HG03060 (cell line): ENCODE results near the gene TRIM44.
"Not testable (repeated sequence)": the region's sequence is repeated elsewhere in the genome, so short reads cannot be mapped to it uniquely, and the experiment has no call there.

Source experiments
- ATAC-seq: cut with Tn5 transposase; IDR thresholded peaks from one replicate; pipeline ENCODE4 v1.9.1; 2021; ENCODE audit warnings: low read depth, moderate number of reproducible peaks; ENCODE audit not compliant: unreplicated experiment

TRIM44 gene

GRCh38 chr11:35631891-35632290 is 30.7 kb upstream of the TRIM44 start:
- ATAC-seq = no peak

- no peak for ATAC-seq
These were observed 30.3 kb upstream of the TRIM44 start for GRCh38 chr11:35632301-35632700.

- ATAC-seq = no peak
These were observed 28.6 kb upstream of the TRIM44 start for GRCh38 chr11:35633827-35634423.

- ATAC-seq = no peak
These were observed 26.6 kb upstream of the TRIM44 start for GRCh38 chr11:35635933-35636332.

DNA sequence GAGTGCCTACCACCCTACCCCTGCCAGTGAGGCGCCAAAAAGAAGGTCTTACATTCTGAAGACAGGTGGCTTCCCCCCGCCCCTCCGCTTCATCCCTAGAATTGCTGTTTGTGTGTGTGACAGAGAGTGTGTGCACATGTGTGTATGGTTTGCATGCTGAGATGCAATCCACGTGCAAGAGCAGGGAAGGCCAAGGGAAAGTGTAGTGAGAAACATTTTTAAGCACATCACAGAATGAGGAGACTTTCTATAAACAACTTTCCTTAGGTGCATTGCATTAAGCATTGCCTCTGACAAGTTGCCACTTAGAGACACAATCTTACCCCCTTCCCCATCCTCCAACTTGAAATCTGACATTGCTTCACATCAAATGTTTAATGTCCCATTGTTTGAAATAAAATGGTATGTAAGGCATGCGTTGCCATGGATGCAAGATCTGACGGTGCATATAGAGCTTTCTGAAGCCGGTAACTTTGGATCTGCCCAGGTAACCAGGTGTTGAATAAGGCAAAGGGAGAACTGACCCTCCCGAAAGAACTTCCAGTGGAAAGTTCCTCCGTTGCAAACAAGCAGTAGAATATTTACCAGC is 22.9 kb upstream of the TRIM44 start:
- ATAC-seq = no peak

- ATAC-seq = no peak
These were observed 21.2 kb upstream of the TRIM44 start for GRCh38 chr11:35641171-35641897.

DNA sequence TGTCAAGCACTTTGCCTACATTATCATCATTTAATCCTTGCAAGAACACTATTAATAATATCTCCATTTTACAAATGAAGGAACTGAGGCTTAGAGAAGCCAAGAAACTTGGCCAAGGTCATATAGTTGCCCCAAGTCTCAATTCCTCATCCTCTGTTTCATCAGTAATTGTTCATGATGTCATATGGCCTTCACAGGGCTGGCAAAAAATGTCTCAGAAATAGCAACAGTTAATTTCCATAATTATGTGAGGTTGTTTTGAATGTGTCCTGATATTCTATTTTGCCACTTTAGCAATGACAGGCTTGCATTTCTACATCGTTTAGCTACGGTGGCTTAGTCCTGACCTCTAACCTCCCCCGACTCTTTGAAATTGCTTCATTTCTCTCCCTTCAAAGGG is 20.6 kb upstream of the TRIM44 start:
- ATAC-seq = no peak

- ATAC-seq = no peak
These were observed 15.0 kb upstream of the TRIM44 start for GRCh38 chr11:35647421-35648093.

DNA sequence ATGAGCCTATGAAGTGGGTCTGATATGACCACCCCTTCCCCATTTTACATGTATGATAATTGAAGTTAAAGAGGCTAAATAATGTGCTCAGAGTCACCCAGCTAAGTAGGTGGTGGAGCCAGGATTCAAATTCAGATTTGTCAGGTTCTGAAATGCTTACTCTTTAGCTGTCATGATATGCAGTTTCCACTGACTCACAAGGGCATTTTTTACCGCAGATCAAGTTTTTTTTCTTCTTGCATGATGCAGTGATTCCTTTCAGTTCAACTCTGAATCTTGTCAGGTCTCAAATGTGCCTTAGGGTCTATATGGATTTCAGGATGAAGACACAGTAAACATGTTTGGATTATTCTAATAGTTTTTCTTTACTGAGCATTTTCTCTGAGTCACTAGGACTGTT is 12.6 kb upstream of the TRIM44 start:
- ATAC-seq = no peak

DNA sequence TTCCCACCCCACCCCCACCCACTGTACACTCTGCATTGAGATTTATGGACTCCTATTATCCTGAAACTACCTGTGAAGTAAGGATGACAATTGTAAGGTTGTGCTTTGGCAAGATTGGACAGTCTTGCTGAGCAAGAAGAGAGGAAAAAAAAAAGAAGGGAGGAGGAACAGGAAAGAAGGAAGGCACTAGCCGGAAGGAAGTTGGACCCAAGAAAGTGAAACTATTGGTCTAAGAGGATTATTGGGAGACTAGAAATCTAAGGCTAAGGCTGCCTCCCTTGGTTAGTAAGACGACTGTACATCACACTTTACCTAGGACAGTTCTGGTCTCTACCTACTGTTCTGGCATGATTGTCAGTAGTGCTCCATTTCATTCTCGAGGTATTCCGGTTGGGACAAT is 12.1 kb upstream of the TRIM44 start:
- ATAC-seq = no peak

- no peak for ATAC-seq
These were observed 11.3 kb upstream of the TRIM44 start for GRCh38 chr11:35651263-35651662.

GRCh38 chr11:35652786-35653185 is 9.8 kb upstream of the TRIM44 start:
- ATAC-seq = not testable (repeated sequence)

- no peak for ATAC-seq
These were observed 7.9 kb upstream of the TRIM44 start for GRCh38 chr11:35654711-35655110.

DNA sequence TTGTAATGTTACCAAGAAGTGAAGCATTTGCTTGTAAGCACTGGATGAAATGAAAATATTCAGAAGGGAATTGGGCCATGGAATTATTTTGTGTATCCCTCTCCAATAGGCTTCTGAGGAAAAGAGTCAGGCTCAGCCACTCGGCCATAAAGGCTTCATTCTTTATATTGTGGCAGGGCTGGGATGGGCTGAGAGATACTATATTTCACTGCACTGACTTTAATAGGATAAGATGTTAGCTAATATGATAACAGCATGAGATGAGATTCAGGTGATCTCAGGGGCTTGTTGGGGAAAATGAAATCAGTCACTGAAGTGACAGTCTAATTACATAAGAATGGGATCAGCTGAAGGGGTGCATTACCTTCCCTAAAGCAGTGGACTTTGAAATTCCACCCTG is 7.3 kb upstream of the TRIM44 start:
- no peak for ATAC-seq

GRCh38 chr11:35655856-35656255 is 6.7 kb upstream of the TRIM44 start:
- ATAC-seq = no peak

DNA sequence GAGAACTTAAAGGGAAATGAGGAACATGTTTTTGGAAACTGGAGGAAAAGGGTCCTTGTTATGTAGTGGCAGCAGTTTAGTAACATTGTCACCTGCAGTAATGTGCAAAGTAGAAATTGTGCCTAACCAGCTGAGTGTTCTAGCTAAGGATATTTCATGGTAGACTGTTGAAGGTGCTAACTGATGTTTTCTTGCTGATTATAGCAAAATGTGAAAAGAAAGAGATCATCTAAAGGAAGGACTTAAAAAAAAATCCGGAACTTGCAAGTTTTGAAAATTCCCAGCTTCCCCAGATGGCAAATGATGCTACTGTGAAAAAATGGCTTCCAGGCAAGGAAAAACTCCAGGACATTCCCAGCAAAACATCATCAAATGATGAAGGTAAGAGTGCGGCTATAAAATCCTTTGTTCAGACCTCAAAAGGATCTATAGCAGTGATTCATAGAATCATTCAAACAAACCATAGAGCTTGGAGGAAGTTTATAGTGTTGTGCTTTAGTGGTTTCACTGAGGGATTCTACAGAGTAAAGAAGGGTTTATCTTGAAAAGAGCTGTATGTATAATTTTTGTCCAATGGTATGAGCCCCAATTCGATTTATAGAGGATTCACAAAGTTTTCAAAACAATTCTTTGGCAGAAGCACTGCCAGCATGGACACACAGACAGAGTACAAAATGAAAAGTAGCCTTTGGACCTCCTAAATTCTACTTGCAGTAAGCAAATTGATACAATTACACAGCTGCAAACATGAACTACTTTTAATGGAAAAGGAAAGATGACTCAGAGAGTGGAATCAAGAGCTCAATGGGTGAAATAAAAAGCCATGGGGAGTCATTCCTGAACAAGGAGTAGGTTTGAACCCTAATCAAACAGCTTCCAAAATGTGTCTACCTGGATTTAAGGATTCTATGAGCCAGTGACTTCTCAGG is 4.3 kb upstream of the TRIM44 start:
- no peak for ATAC-seq

DNA sequence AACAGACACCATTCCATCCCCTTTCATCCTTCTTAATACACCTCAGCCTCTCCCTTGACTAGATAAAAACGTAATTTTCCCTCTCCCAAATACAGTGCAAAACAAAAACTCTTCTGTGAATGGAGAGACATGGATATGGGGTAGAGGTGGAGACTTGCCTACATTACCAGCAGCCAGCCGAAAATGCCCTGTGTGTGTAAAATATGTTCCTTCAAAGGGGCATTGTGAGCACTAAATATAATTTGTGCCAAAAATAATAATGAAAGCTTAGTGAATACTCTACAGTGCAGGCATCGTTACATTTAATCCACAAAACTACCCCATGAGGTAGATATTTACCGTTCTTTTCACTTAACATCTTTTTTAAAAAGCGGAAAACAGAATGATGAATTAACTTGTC is 1.0 kb upstream of the TRIM44 start:
- ATAC-seq = no peak

DNA sequence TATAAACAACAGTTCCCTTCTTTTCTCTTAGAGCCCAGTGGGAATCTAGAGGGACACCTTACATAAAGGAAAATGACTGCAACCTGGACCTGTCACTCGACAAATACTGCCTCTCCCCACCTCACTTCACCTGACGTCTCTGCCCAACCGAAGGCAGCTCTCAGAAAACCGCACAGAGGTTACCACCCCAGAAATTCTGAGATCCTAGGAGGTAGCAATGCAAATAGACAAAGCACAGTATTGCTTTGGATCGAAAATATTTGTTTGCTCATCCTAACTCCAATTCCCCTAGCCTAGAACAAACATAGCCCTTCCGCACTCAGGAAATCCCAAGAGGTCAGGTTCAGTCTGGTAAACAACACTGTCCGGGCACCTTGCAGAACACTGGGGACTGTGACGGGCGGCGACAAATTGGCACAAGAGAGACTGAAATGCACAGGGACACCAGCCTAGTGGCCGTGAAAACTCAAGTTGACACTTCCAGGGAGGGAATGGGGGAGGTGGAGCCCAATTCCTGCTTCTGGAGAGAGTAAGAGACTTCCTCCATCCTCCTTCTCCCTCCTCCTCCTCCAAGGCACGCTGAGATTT is 420 bp upstream of the TRIM44 start:
- no peak for ATAC-seq

- no peak for ATAC-seq
These were observed 780 bp downstream of the TRIM44 start for GRCh38 chr11:35663408-35663702.

GRCh38 chr11:35664977-35665441 is 2.4 kb downstream of the TRIM44 start:
- no peak for ATAC-seq
